Measurements from ENCODE around the gene CDKN2D. TPM values are rescaled to one million over a fixed set of nuclear protein-coding genes. Genes with fewer than 3 reads are reported as not detected.

Gene CDKN2D
- total and polyA plus RNA-seq, 2 of the 13 experiments (the other 11 are each of a cell fraction or from before 2014, with no cell fraction given): 5.4 to 8.6 TPM

- 0 out of 2 replicates have a peak, but pooled peaks have one; percentile 25 for TF ChIP-seq MTA1 (CRISPR knock-in tag; IDR thresholded peaks at IDR 0.05; ENCODE audit: borderline replicate concordance)
- no peak for TF ChIP-seq ZNF207 (IDR thresholded peaks at IDR 0.05; ENCODE audit: borderline replicate concordance)
- TF ChIP-seq ZNF615 (CRISPR knock-in tag; IDR thresholded peaks at IDR 0.05; ENCODE audit: borderline replicate concordance): no peak
- no peak for TF ChIP-seq ZNF138 (CRISPR knock-in tag; IDR thresholded peaks at IDR 0.05; ENCODE audit: low read depth)
- TF ChIP-seq ZNF44 (CRISPR knock-in tag; IDR thresholded peaks at IDR 0.05): no peak
- TF ChIP-seq HOXA5 (CRISPR knock-in tag; IDR thresholded peaks at IDR 0.05): peak; percentile 19; the same call in 1 of the 2 replicates
- no peak for TF ChIP-seq ZNF256 (CRISPR knock-in tag; conservative IDR thresholded peaks at IDR 0.05)
- TF ChIP-seq, protein P1, sequence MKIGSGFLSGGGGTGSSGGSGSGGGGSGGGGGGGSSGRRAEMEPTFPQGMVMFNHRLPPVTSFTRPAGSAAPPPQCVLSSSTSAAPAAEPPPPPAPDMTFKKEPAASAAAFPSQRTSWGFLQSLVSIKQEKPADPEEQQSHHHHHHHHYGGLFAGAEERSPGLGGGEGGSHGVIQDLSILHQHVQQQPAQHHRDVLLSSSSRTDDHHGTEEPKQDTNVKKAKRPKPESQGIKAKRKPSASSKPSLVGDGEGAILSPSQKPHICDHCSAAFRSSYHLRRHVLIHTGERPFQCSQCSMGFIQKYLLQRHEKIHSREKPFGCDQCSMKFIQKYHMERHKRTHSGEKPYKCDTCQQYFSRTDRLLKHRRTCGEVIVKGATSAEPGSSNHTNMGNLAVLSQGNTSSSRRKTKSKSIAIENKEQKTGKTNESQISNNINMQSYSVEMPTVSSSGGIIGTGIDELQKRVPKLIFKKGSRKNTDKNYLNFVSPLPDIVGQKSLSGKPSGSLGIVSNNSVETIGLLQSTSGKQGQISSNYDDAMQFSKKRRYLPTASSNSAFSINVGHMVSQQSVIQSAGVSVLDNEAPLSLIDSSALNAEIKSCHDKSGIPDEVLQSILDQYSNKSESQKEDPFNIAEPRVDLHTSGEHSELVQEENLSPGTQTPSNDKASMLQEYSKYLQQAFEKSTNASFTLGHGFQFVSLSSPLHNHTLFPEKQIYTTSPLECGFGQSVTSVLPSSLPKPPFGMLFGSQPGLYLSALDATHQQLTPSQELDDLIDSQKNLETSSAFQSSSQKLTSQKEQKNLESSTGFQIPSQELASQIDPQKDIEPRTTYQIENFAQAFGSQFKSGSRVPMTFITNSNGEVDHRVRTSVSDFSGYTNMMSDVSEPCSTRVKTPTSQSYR (CRISPR knock-in tag; IDR thresholded peaks at IDR 0.05; ENCODE audit: borderline replicate concordance): no peak
- no peak for TF ChIP-seq ZNF577 (CRISPR knock-in tag; IDR thresholded peaks at IDR 0.05; ENCODE audit: borderline replicate concordance, low read depth)
- TF ChIP-seq, protein P2, sequence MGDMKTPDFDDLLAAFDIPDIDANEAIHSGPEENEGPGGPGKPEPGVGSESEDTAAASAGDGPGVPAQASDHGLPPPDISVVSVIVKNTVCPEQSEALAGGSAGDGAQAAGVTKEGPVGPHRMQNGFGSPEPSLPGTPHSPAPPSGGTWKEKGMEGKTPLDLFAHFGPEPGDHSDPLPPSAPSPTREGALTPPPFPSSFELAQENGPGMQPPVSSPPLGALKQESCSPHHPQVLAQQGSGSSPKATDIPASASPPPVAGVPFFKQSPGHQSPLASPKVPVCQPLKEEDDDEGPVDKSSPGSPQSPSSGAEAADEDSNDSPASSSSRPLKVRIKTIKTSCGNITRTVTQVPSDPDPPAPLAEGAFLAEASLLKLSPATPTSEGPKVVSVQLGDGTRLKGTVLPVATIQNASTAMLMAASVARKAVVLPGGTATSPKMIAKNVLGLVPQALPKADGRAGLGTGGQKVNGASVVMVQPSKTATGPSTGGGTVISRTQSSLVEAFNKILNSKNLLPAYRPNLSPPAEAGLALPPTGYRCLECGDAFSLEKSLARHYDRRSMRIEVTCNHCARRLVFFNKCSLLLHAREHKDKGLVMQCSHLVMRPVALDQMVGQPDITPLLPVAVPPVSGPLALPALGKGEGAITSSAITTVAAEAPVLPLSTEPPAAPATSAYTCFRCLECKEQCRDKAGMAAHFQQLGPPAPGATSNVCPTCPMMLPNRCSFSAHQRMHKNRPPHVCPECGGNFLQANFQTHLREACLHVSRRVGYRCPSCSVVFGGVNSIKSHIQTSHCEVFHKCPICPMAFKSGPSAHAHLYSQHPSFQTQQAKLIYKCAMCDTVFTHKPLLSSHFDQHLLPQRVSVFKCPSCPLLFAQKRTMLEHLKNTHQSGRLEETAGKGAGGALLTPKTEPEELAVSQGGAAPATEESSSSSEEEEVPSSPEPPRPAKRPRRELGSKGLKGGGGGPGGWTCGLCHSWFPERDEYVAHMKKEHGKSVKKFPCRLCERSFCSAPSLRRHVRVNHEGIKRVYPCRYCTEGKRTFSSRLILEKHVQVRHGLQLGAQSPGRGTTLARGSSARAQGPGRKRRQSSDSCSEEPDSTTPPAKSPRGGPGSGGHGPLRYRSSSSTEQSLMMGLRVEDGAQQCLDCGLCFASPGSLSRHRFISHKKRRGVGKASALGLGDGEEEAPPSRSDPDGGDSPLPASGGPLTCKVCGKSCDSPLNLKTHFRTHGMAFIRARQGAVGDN (CRISPR knock-in tag; IDR thresholded peaks at IDR 0.05): peak; percentile 35; the same call in 1 of the 2 replicates
- TF ChIP-seq KMT2B (CRISPR knock-in tag; IDR thresholded peaks at IDR 0.05): no peak
- TF ChIP-seq ZNF607 (CRISPR knock-in tag; IDR thresholded peaks at IDR 0.05; ENCODE audit: borderline replicate concordance): peak; percentile 78
- TF ChIP-seq ZNF605 (CRISPR knock-in tag; IDR thresholded peaks at IDR 0.05): 0 out of 2 replicates have a peak, but pooled peaks have one; percentile 20
- no peak for TF ChIP-seq KLF12 (CRISPR knock-in tag; IDR thresholded peaks at IDR 0.05; ENCODE audit: borderline replicate concordance)
- TF ChIP-seq TBP (CRISPR knock-in tag; IDR thresholded peaks at IDR 0.05): no peak
- TF ChIP-seq RBFOX2 (IDR thresholded peaks at IDR 0.05; ENCODE audit: low read depth, low read length): peak; percentile 83
- TF ChIP-seq YEATS2 (CRISPR knock-in tag; IDR thresholded peaks at IDR 0.05; ENCODE audit: borderline replicate concordance): no peak
- no peak for TF ChIP-seq SMC3 (IDR thresholded peaks at IDR 0.05; ENCODE audit: low read length)
- no peak for TF ChIP-seq BCLAF1 (IDR thresholded peaks at IDR 0.05)
Observed at GRCh38 chr19:10543420-10544241, 25.1 kb downstream of the CDKN2D start, which contains the start of gene ATG4D (continued).

Data from HepG2 (cell line).